Tibial nerve (tissue), 4 donors: ENCODE results near the gene SRGAP2C.
"Not testable (repeated sequence)": the region's sequence is repeated elsewhere in the genome, so short reads cannot be mapped to it uniquely, and the experiment has no call there.

ENCODE experiments used
- CTCF ChIP-seq, 5 experiments: fragments of 200-600 bp in 3 of 5; fragments of 450-650 bp in 2 of 5; sonication (generic) in 3 of 5; IDR thresholded peaks; one replicate each; pipeline ENCODE4 v1.5.1; 2016 to 2019; ENCODE audit warnings: antibody characterized with exemption in 5 of 5, mild to moderate bottlenecking in 3 of 5, moderate library complexity in 2 of 5
- EP300 ChIP-seq, 2 donors: sonication (generic); formaldehyde crosslinking; IDR thresholded peaks; one replicate each; pipeline ENCODE4 v1.6.1; 2017; ENCODE audit warnings: antibody characterized with exemption in 2 of 2, mild to moderate bottlenecking in 1 of 2
- POLR2A ChIP-seq, 2 donors: fragments of 450-650 bp; IDR thresholded peaks; one replicate each; pipeline ENCODE4 v1.6.1; 2017; ENCODE audit warnings: antibody characterized with exemption in 2 of 2, mild to moderate bottlenecking in 2 of 2, moderate library complexity in 2 of 2

GRCh38 chr1:121421490-121421889, 236.7 kb downstream of the SRGAP2C start:
- not testable (repeated sequence) for TF ChIP-seq CTCF, POLR2A (IDR thresholded peaks at IDR 0.05)
- TF ChIP-seq EP300 (IDR thresholded peaks at IDR 0.05) = peak in 1 of 2 donors; percentile 50
